ENCODE data around the gene SLC22A14.
"Not testable (repeated sequence)": the region's sequence is repeated elsewhere in the genome, so short reads cannot be mapped to it uniquely, and the experiment has no call there.

The SLC22A14 gene

DNA sequence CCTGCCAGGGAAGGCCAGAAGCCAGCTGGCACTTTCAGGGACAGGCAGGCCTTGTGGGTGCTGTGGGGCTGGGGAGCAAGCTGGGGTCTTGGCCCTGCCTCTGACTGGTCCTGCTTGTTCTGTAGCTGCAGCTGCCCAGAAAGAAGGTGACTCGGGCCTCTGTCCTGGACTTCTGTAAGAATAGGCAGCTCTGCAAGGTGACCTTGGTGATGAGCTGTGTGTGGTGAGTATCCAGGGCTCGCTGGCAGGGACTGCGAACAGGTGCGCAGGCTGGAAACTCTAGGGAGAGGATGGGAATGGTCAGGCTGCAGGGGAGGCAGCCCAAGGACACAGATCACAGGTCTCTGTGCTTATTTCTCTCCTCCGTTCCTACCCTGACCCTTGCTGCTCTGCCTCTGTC, 31.2 kb downstream of the SLC22A14 start:
- DNase-seq (ENCODE audit: low read depth in 3 of 3) = no peak

DNA sequence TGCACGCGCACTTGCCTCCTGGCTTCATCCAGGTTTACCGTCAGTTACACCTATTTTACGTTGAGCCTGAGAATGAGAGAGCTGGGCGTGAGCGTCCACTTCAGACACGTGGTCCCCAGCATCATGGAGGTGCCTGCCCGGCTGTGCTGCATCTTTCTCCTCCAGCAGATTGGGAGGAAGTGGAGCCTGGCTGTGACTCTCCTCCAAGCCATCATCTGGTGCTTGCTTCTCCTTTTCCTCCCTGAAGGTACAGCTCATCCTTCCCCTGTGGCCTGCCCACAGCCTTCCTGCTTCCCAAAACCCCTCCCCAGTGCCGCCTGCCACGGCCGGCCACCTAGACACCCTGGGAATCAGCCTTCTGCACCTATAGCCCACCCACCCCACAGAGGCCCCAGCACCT, 31.6 kb downstream of the SLC22A14 start:
- no peak for DNase-seq (ENCODE audit: low read depth in 3 of 3)

DNA sequence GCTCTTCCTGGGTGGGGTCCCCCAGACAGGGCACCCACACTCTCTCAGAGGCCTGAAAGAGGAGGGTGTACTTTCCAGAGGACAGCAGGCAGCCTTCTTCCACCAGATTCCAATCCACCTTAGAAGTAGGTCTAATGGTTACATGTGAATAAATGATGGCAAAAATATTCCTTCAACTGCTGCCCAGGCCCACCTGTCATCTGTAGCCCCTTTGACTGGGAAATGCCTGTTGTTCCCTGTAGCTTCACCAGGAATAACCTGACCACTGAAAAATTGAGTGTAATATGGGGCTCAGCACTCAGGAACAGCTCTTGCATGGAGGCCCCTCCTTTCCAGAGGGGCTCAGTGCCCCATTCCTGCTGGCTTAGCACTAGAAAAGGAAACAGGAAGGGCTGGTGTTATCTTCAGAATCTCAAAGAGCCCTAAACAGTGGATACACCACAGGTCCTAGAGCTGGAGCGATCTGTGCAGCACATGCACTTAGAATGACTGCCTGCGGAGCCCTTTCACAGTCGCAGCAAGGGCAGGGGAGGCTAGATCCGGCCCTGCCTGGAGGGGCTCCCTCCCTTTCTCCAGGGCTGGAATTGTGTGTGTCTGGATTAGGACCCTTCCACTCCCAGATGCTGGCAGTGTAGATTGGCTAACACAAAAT, 32.1 kb downstream of the SLC22A14 start:
- DNase-seq (ENCODE audit: low read depth in 3 of 3) = no peak

DNA sequence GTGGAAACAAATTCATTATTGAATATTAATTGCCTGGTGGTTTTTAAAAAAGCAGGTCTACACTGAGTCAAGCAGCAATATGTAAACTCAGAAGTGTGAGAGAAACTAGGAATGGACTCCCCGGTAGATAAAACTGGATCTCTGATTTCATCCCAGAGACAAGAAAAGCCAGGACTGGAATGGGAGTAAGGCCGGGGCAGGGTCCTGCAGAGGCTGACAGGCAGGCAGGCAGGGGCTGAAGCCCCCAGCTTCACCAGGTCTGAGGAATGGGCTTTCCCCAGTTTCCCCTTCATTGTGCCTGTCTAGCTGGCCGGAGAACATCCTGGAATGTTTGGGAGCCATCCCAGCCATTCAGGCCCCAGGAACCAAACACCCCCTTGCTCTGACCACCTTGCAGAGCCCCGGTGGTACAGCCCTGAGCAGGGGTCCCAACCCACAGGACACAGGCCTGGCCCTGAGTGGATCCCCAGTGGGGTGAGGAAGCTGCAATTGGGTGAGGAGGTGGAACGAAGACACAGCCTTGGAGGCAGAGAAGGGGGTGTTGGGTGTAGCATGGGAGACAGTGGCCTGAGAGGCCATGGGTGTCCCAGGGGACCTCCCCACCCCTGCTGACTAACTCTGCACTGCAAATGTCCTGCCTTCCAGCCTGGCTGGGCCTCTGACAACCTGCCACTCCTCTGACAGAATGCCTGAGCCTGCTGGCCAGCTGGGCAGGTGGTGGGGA, 32.8 kb downstream of the SLC22A14 start:
- DNase-seq (ENCODE audit: low read depth in 3 of 3) = no peak

DNA sequence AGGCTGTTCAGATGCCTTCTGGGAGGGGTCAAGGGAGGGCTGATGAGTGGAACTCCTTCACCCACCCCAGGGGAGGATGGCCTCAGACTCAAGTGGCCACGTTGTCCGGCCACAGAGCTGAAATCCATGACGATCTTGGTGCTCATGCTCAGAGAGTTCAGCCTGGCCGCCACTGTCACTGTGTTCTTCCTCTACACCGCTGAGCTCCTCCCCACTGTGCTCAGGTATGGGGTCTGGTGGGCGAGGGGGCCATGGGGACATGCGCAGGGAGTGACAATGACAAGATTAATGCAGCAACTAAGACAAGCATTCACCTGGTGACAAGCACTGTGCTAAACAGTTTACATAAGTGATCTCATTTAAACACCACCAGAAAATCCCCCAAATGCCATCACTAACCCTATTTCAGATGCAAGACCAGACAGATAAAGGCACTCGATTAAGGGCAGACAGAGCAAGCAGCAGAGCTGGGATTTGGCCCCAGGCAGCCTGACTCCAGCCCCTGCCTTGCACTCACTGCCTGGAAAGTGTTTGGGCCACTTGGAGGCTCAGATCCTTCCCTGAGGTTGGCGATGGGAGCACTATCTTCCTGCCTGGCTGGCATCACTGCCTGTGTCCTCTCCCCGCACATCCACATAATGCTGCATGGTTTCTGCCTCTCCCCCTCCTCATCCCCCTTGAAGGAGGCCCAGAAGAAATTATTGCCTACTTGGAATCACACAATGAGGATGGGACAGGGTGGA, 33.6 kb downstream of the SLC22A14 start:
- DNase-seq (ENCODE audit: low read depth in 3 of 3) = no peak

DNA sequence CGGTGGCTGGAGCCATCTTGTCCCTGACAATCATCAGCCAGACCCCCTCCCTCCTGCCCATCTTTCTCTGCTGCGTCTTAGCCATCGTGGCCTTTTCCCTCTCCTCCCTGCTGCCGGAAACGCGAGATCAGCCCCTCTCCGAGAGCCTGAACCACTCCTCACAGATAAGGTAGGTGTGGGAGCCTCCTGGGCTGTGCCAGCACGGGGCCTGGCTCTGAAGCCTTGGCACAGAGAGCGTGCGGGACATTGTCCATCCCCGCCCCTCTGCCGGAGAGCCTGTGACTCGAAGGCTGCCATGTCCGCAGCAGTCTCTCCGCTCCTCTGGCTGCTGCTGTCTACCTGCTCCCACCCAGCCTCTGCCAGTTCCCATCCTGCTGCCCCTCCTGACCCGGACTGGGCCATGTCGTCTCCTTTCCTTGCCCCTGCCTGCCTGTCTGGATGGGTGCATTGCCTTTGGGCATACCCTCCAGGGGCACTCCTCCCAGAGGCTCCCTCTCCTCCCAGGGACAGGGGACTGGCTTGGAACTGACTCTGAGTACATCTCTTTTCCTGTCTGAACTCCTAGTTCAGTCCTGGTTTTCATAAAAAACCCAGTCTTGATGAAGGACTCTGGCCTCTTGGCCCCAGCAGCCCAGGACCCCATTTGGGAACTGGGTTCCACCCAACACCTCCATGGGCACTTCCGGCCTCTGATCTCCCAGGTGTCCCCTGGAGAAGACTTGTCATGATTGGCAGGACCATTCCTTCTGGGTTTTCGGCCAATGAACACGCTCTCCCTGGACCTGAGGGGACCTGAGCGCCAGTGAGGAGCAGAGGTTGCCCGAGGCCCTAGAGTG, 34.5 kb downstream of the SLC22A14 start:
- DNase-seq (ENCODE audit: low read depth in 3 of 3) = no peak

DNA sequence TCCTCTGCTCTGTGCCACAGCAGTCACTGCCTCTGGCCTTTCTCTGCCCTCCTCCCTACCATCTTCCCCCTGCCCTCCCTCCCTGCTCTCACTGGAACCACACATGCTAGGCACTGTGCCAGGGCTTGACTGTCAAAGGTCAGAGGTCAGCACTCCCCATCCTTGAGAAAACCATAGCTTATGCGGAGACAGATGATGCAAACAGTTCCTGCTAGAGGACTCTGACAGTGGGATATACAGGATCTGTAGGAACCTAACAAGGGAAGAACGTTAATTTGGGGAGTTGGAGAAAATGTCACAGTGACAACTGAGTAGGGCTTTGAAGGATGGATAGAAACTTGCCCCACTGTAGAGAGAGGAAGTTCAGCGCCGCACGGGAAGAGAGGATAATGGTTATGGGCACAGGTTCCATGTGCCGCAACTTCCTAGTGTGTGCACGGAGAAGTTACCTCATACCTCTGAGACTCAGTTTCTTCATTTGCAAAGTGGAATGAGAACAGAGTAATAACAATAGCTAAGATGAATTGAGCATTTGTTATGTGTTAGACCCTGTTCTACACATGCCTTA, 35.2 kb downstream of the SLC22A14 start:
- DNase-seq (ENCODE audit: low read depth in 3 of 3) = no peak

DNA sequence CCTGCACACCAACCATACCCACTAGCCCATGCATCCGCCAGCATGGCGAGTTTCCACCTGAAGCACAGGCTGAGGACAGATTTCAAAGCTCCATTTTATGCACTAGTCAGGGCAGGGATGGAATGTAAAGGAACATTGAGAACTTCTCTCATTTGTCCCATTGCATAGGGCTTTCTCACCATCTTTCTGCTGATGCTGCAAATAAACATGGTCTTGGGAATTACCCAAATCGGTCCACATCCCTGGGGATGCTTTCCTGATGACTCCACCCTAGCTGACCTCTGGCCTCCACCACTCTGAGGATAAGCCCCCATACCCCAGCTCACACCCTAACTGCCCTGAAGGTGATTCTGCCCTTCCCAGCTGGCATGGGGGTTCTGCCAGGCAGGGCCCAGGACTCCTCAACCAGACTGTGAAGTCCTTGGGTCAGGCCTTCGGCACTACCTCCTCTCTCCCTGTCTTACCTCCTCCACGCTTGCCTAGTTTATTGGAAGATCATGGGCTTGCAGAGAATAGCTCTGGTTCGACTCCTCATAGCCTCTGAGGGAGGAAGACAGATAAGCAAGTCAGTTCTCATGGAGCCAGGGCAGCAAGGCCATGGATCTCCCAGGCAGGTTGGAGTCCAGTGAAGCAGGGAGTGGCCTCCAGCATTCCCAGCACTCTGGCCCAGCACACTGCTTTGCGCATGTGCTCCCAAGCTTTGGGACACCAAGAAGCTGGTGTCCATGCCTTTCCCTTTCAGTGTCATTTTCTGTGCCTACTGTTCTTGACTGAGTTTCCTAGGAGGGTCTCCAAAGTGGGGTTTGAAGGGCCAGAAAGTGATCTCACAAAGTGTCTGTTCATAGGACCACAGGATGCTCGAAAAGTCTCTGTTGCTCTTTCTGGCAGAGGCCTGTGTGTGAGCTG, 36.9 kb downstream of the SLC22A14 start:
- DNase-seq (ENCODE audit: low read depth in 3 of 3) = no peak

DNA sequence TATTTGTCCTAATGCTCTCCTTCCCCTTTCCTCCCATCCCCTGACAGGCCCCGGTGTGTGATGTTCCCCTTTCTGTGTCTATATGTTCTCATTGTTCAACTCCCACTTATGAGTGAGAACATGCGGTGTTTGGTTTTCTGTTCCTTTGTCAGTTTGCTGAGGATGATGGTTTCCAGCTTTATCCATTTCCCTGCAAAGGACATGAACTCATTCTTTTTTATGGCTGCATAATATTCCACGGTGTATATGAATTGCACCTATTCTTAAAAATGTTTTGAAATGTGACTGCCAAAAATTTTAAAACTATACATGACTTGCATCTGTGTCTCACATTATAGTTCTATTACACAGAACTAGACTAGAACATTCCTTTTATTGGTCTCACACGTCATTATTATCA, 38.5 kb downstream of the SLC22A14 start:
- DNase-seq (ENCODE audit: low read depth in 3 of 3) = not testable (repeated sequence)

DNA sequence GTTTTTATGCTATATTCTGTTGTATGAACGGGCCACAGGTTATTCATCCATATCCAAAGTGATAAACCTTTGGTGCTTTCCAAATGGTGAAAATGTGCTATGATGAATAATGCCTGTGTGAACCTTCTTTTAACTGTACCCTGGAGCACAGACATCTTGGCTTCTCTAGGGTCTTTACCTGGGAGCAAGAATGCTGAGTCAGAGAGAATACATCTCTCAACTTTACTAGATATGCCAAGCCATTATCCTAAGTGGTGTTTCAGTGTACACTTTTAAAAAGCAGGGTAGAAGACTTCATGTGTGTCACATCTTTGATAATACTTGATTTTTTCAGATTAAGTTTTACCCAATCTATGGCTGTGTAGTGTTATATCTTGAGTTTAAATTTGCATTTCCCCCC, 41.0 kb downstream of the SLC22A14 start:
- DNase-seq (ENCODE audit: low read depth in 3 of 3) = no peak

DNA sequence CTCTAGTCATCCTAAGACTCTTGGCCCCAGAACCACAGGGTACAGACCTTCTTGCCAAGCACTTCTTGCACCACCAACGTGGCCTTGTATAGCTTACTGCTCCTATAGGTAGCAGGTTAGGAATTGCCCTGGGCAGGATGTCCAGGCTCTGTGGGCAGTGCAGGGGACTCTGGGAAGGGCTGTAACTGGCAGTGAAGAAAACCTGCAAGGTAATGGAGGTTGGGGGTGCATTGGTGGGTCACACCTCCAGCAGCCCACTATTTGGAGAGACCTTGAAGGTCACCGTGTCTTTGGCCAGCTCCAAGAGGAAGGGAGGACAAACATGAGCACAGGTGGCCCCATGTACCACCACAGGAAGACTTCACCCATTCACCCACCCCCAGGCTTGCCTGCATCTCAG, 43.2 kb downstream of the SLC22A14 start:
- DNase-seq (ENCODE audit: low read depth in 3 of 3) = no peak

DNA sequence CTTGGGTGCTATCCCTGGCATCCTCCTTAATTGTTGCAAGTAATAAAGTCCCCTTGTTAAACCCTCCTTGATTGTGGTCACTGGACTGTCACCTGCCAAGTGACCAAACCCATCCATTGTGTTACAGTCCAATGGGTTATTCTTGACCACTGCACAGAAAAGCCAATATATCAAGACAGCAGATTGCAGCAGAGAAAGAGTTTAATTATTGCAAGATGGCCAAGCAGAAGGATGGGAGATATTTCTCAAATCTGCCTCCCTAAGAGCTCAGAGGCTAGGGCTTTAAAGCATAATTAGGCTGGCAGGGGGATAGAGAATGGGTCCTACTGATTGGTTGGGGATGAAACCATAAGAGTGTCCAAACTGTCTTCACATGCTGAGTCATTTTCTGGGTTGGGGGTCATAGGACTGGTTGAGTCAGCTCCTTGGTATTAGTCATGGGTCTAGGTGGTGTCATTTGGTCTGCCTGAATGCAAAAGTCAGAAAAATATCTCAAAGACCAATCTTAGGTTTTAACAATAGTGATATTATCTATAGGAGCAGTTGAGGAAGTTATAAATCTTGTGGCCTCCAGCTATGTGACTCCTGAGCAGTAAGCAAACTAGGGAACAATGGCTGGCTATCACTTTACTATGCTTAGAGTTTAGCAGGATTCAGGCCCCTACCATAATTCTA, 45.4 kb downstream of the SLC22A14 start:
- no peak for DNase-seq (ENCODE audit: low read depth in 3 of 3)

DNA sequence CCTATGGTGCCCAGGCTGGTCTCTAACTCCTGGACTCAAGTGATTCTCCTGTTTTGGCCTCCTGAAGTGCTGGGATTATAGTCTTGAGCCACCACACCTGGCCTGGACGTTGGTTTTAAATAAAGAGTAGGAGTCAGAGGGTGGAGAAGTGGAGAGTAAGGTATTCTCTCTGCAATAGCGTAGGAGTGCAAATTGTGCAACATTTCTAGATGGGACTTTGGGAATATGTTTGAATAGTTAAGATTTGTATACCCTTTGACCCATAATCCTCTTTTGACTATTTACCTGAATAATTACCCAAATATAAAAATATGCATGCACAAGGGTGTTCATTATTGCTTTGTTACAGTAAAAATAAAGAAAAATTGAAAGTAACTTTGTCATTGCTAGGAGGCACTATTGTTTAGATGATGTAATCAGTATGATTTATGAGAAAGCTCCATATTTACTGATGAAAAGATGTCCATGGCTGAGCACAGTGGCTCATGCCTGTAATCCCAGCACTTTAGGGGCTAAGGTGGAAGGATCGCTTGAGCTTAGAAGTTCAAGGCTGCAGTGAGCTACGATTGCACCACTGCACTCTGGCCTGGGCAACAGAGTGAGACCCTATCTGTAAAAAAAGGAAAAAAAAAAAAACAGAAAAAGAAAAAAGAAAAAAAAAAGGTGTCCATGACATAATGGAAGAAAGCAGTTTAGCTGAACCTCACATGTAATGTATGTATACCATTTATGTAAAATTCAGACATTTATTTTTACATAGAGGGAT, 49.3 kb downstream of the SLC22A14 start:
- DNase-seq (ENCODE audit: low read depth in 3 of 3) = no peak

DNA sequence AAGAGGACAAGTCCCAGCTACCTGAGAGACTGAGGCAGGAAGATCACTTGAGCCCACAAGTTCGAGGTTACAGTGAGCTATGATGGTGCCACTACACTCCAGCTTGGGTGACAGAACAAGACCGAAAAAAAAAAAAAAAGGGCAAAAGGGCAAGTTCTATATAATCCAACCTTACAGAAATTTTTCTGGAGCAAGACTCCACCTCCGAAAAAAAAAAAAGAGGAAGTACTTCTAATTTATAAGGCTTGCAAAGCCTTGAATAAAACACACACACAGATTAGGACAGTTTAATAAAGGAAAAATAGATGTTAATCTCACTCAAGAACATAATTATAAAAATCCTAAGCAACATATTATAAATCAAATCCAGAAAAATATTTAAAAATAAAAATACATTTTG, 50.1 kb downstream of the SLC22A14 start:
- DNase-seq (ENCODE audit: low read depth in 3 of 3) = no peak

DNA sequence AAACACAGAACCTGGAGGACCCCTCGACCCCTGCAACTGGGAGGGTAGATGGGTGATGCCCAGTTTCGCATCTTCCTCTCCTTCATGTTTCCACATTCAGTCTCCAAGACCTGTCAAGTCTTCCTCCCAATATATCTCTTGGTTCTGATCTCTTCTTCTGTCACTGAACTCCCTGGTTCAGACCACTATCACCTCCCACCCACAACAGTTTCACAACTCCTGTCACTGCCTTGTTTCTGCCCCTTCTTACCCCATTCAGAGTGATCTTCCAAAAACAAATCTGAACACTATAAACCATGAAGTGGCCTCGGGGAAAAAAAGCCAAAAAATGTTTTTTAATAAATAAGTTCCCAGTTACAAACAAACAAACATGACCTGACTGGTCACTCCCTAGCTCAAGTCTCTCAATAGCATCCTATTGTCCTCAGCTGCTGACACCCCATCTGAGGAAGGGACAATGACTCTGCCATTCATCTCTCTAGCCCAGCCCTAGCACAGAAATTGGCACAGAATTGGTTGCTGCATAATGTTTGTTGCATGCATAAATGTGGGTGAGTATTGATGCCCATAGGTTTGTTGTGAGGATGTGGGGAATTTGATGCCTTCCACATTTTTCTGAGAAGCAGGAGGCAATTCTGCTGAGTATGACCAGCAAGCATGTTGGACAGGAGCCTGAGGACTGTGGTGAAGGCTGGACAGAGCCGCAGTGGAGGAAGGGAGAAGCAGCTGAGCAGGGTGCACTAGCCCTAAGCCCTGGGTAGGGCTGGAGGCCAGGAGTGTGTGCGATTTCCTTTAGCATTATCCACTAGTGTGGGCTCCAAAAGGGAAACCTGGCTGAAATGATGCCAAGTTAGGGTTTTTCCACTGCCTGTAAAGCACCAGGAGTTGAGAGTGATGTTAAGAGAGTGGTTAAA, 52.3 kb downstream of the SLC22A14 start:
- no peak for DNase-seq (ENCODE audit: low read depth in 3 of 3)

DNA sequence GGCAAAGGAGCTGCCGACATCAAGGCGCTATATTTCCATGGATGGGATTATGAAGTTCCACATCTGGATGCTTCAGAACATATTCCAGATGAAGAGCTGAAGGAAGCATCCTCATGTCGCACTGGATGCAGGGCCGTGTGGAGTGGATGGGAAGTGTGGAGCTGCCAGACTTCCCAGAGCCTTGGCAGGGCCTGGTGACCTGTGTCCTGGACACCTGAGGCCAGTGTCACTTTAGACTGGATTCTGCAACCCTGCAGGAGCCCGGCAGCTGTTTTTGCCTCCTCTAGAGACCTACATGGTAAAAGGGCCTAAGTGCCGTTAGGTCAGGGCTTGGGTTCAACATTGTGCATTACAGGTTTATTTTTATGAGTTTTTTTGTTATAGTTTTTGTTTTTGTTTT, 53.2 kb downstream of the SLC22A14 start:
- no peak for DNase-seq (ENCODE audit: low read depth in 3 of 3)

DNA sequence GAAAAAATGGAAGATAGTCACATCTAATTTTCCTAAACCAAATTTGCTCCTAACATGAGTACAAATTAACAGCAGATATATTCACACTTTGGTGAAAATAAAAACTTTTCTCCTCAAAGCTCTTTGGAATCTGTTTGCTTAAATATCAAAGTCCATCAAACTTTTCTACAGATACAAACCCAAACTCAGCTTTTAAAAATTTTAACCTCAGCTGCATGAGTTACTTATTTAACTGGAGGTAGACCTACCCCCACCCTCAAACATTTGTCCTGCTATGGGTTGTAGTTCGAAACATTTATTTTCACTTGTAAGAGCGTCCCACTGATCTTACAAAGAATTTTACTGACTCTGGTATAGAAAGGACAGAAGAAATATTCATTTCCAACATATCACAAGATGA, 55.6 kb downstream of the SLC22A14 start:
- no peak for DNase-seq (ENCODE audit: low read depth in 3 of 3)

Measured in stimulated activated CD4-positive, alpha-beta T cell treated with anti-CD3 and anti-CD28 coated beads, TNF-alpha, amount 100 ng/mL, for 24 hours (primary cell).